Neural progenitor cell (in vitro differentiated cells): Measurements from ENCODE around the gene TUBA8.

Source experiments
- EZH2 ChIP-seq: fragments of 200-600 bp; sonication (generic); IDR thresholded peaks from 2 replicates; pipeline ENCODE4 v1.6.1; 2017; ENCODE audit warnings: antibody characterized with exemption, mild to moderate bottlenecking, moderate library complexity
- EZH2phosphoT487 ChIP-seq: fragments of 200-600 bp; sonication (generic); IDR thresholded peaks from 2 replicates; pipeline ENCODE4 v1.6.1; 2017; ENCODE audit warnings: antibody characterized with exemption
- TF ChIP-seq, protein P1 (sequence below): fragments of 200-600 bp; sonication (generic); IDR thresholded peaks from 2 replicates; pipeline ENCODE4 v1.5.1; 2017; ENCODE audit warnings: antibody characterized with exemption, mild to moderate bottlenecking

DNA sequence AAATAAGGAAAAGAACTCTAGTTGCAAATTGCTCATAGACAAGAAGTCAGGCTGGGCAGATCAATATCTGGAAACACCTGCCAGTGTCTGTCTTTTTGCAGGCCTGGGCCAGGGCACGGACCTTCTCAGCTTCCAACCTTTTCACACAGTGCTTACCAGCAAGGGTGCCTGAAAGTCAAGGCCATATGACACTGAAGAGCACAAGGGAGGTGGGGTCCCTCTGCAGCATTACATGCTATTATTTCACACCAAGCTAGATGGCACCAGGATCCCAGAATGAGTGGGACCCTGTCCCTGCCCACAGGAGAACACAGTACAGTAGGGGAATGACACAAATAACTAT is 38.7 kb upstream of the TUBA8 start:
- TF ChIP-seq, protein P1, sequence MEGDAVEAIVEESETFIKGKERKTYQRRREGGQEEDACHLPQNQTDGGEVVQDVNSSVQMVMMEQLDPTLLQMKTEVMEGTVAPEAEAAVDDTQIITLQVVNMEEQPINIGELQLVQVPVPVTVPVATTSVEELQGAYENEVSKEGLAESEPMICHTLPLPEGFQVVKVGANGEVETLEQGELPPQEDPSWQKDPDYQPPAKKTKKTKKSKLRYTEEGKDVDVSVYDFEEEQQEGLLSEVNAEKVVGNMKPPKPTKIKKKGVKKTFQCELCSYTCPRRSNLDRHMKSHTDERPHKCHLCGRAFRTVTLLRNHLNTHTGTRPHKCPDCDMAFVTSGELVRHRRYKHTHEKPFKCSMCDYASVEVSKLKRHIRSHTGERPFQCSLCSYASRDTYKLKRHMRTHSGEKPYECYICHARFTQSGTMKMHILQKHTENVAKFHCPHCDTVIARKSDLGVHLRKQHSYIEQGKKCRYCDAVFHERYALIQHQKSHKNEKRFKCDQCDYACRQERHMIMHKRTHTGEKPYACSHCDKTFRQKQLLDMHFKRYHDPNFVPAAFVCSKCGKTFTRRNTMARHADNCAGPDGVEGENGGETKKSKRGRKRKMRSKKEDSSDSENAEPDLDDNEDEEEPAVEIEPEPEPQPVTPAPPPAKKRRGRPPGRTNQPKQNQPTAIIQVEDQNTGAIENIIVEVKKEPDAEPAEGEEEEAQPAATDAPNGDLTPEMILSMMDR = no peak
- TF ChIP-seq EZH2phosphoT487 (no peak), EZH2 (no peak)
